T-helper 2 cell treated with Interferon-gamma antibody and Interleukin-4, amounts not matched to agents 100 ng/mL and 5 ng/mL, for 36 hours (primary cell): Measurements from ENCODE around the gene KIF2A. TPM values are rescaled to one million over a fixed set of nuclear protein-coding genes. Genes with fewer than 3 reads are reported as not detected.
"Not testable (repeated sequence)": the region's sequence is repeated elsewhere in the genome, so short reads cannot be mapped to it uniquely, and the experiment has no call there.

ENCODE experiments used
- intact Hi-C: fragments of 100-400 bp; cut with micrococcal nuclease; formaldehyde crosslinking; loops from one replicate; pipeline ENCODE4 v1.15.1; 2023
- total RNA-seq: library from RNA; stranded (reverse); gene quantifications from 2 replicates; pipeline ENCODE4 v1.2.3, GENCODE V29; 2022

The KIF2A gene
- total RNA-seq, 1 donor from 2014 or later, result 177 TPM

DNA sequence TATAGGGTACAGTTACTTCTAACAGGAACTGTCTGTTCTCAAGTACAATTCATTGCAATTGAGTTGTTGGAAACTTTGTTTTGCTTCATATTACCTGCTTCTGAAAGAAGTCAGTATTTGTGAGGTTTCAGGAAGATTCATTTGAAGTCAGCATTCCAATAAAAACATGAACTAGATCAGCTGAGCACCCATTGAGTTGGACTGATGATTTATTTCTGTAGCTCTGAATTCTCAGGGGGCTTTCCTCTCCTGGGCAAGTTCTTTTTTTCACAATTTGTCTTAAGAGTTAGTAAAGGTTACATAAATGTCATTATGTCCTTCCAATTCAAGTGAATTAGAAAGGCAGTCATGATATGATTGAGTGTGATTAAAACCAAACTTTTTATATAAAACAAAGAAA is 16.2 kb upstream of the KIF2A start:
- intact Hi-C loops, result loop anchor here (5.0 kb wide), 1 partner anchor 287 kb away; the partner anchor contains the start of gene LRRC70

DNA sequence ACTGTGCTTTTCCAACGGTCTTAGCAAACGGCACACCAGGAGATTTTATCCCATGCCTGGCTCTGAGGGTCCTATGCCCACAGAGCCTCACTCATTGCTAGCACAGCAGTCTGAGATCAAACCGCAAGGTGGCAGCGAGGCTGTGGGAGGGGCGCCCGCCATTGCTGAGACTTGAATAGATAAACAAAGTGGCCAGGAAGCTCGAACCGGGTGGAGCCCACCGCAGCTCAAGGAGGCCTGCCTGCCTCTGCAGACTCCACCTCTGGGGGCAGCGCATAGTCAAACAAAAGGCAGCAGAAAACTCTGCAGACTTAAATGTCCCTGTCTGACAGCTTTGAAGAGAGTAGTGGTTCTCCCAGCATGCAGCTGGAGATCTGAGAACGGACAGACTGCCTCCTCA is 14.2 kb upstream of the KIF2A start:
- intact Hi-C loops, result not testable (repeated sequence)

DNA sequence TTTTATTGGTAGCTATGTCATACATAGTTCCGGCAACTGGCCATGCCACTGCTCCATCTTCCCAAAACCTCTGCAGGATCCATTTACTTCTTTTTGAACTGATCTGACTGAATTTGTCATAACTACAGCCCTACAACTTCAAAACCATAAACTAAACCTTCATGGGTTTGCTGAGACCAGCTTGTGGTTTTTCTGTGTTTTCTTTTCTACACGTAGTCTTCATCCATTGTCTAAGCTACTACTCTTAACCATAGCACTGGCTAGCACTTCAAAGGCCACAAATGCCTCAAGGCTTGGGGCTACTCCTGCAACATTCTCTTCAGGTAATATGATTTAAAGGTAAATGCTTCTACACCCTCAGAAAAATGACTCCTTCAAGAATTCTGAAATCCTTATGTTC is 9.0 kb upstream of the KIF2A start:
- intact Hi-C loops, result loop anchor here (1.0 kb wide), 2 partner anchors 8 to 12 kb away; no protein-coding TSS in a partner anchor

DNA sequence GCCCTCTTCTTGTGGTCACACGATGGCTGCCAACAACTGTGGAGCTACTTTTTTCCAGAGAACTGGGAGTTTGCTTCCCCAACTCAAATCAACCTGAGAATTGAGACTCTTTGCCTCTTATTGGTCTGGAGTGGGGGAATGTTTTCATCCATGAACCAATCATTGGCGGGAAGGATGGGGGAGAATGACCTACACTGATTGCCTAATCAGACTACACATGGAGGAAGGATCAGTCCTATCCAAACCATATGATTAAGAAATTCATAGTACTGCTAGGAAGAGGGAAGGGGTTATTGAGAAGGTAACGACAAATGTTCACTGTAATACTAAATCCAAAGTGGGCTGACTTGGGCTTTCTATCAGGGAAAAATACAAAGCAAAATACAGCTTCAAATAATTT is 7.9 kb upstream of the KIF2A start:
- intact Hi-C loops, result no loop called here

DNA sequence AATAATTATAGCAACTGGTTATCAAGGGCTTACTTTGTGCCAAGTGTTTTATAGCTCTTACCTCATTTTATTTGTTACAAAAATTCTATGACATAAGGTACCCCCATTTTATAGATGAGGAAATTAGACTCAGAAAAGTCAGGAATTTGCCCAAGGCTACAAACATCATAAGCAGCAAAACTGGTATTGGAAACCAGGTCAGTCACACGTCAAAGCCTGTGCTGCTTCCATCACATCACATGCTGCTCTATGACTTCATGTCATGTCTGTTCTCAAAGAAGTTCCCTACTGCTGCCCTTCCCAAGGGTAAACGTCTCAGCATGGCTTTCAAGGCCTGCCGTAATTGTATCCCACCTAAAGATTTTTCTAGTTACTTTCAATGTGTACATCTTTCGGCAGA is 6.9 kb upstream of the KIF2A start:
- intact Hi-C loops, result no loop called here

DNA sequence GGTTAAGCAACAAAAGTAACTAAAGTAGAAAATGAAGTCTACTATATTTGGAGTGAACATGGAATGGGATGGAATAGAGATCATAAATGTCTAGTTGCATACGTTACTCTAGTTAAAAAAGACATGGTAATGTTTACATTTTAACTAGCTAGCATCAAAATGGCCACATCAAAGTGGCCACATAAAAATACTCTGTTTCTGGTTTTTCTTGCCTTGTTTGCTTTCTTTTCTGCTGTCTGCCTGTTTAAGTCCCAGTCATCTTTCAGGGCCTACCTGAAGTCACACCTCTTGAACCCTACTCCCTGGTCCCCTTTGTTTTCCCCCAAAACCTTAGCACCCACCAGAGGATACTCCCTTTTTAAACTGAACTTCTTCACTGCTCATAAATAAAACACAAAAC is 6.4 kb upstream of the KIF2A start:
- intact Hi-C loops, result no loop called here

DNA sequence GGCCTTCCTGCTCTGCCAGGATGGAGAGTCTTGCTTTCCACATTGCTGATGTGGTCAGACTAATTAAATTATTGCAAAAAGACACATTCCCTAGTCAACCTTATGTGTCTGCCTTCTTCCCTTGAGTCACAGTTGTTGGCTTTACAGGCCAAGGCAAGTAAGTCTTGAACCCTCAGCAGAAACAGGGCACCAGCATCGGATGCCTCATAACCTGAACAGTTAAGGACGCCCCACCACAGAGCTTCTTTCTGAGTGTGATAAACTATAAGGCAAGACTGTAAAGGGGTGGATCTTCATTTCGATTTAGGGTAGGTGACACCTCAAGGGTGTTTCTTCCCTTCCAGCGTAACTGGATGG is 670 bp upstream of the KIF2A start:
- intact Hi-C loops, result loop anchor here (1.0 to 5.0 kb wide), 5 partner anchors 8 to 973 kb away; partner anchors contain the start of gene ZSWIM6

DNA sequence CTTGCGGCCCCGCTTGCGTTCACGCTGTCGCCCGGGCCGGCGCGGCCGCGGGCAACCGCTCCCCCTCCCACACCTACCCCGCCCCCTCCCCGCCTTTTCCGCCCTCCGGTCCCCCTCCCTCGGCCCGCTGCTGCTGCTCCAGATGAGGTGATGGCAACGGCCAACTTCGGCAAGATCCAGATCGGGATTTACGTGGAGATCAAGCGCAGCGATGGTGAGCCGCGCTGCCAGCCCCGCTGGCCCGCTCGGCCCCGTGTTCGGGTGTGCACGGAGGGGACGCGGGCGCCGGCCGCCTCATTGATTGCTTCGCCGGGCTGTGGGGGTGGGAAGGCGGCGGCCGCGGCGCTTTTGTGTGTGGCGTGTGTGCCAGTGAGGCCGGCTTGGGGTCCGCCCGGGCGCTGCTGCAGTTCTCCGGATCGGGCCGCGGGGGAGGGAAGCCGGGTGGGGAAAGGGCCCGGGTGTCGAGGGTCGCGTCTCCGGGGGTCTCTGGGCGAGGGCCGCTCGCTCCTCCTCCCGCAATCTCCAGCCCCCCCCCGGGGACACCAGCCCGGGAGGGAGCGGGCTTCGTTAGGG is 403 bp downstream of the KIF2A start:
- intact Hi-C loops, result loop anchor here (1.0 to 5.0 kb wide), 8 partner anchors 36 to 974 kb away; partner anchors contain the start of genes DIMT1, IPO11 and ZSWIM6

DNA sequence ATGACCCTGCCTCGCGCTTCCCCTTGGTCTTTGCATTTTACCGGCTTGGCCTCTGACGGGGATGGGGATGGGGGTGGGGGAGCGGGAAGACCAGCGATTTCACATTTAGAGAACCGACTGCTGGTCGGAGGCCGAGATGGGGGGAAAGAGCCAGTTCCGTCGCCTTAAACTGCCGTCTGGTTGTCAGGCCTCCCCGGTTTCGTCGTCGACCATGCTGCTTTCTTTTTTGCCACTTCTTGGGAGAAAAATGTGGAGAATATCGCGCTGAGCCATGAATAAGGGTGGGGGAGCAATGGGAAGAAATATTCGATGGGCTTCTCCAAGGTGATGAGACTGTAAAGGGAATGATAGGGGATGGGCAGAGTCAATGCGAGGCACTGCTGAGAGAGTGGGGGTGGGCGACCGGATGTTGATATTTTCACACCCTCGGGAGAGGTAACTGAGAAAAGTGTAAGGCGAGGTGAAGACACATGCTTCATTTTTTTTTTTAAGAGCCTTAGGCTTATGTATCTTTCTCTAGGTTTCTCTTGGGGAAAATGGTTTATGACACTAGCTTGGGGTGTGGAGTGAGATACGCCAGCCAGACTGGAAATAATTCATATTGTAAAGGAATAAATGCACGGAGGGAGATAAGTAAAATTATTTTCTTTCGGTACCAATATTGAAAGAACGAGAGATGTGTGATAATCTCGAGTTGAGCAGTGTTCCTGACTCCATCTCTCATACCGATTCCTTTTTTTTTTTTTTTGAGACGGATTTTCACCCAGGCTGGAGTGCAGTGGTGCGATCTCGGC is 1.1 kb downstream of the KIF2A start:
- intact Hi-C loops, result loop anchor here (1.0 to 5.0 kb wide), 8 partner anchors 35 to 975 kb away; partner anchors contain the start of genes DIMT1, IPO11 and ZSWIM6

DNA sequence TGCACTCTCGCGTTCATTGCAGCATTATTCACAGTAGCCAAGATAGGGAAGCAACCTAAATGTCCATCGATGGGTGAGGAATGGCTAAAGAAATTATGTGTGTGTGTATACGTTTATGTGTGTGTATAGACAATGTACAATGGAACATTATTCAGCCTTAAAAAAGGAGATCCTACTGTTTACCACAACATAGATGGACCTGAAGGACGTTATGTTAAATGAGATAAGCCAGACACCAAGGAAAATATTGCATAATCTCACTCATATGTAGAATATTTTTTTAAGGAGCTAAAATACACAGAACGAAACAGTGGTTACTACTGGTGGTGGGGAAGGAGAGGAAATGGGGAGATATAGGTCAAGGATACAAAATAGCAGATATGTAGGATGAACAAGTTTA is 2.4 kb downstream of the KIF2A start:
- intact Hi-C loops, result loop anchor here (5.0 kb wide), 3 partner anchors 34 to 976 kb away; partner anchors contain the start of gene ZSWIM6

DNA sequence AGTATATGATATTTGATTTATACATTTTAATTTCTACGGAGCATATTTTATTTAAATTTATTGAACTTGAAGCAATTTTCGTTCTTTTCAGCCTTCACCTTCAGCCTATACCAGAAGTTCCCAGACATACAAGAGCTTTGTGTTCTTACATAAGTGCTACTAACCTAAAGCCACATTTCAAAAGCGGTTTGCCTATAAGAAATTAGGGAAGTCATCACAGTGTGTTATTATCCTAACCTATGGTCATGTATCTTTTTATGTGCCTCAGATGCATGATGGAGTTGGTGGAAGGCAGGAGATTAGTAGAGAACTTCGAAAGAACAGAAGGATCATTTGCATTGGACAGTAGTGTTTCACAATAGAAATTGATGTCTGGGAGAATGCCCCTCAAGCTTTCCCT is 3.1 kb downstream of the KIF2A start:
- intact Hi-C loops, result loop anchor here (5.0 kb wide), 3 partner anchors 33 to 977 kb away; partner anchors contain the start of gene ZSWIM6

DNA sequence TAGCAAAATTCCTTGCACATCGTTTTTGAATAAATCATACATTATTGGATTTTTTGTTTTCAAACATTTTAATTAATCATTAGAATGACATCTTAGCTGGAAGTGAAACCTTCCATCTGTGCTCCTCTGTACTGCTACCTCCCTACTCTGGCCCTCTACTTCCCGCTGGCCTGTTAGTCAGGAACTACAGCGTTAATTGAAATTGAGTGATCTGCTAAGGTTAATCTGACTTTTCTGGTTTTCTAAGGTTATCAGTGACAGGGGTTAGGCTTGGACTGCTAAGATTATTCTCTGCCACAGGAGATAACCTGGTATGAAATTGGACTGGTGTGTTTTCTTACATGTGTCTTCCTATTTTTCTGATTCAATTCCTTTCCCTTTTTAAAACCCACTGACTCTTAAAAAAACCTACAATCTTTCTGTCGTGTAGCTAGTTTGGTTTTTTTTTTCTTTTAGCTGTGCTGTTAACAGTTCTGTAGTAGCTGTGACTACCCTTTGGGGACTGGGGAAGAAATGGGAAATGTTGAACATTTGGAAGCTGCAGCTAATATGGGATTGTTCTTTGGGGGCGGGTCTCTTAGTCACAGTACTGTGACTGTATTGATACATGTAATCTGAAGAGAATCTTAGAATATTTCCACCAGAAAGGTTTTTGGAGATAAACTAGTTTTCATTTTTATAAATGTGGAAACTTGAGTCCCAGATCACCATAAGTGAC is 4.6 kb downstream of the KIF2A start:
- intact Hi-C loops, result no loop called here

DNA sequence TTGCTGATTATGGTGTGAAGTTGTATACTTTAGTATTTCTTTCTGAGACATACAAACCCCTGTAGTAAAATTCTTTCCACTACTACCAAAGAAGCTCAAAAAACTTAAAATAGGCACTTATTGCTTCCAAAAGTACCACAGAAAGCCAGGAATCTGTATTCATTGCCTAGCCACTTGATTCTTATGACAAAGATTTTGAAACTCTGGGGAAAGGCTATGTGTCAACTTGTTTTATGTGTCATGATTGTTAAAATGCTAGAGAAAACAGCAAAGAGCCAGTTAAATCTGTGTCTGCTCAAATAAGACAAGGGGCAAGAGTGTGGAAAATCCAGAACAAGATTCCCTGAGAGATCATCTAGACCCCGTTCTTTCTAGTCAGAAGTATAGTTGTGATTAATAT is 6.0 kb downstream of the KIF2A start:
- intact Hi-C loops, result no loop called here

DNA sequence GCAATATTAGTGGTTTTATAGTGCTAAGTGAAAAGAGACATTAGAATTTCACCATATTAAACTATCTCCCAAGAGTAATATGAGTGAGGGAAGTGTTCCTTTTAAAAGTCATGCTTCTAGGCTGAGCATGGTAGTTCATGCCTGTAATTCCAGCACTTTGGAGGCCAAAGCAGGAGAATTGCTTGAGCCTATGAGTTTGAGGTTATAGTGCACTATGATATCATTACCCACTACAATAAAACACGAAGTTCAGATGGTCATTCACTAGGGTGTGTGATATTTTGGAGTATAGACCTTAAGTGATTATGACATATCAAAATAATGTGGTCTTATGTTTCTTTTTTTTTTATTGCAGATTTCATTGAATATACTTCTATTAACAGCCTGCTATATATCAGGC is 6.7 kb downstream of the KIF2A start:
- intact Hi-C loops, result no loop called here

DNA sequence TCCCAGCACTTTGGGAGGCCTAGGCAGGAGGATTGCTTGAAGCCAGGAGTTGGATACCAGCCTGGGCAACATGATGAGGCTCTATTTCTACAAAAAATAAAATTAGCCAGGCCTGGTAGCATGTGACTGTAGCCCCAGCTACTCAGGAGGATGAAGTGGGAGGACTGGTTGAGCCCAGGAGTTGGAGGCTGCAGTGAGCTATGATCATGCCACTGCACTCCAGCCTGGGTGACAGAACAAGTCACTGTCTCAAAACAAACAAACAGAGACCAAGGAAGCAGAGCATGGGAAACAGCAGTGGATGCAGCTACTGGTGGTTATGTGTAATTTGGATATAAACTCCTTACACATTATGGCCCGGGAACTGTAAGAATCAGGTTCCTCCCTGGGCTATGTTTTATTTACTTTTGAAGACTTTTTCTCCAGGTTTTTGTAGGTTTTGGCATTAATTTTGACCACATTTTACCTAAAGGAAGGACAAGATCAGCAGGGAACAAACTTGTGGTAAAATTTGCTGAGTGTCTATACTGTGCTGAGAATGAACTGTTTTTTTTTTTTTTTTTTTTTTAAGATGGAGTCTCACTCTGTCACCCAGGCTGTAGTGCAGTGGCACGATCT is 8.3 kb downstream of the KIF2A start:
- intact Hi-C loops, result no loop called here

DNA sequence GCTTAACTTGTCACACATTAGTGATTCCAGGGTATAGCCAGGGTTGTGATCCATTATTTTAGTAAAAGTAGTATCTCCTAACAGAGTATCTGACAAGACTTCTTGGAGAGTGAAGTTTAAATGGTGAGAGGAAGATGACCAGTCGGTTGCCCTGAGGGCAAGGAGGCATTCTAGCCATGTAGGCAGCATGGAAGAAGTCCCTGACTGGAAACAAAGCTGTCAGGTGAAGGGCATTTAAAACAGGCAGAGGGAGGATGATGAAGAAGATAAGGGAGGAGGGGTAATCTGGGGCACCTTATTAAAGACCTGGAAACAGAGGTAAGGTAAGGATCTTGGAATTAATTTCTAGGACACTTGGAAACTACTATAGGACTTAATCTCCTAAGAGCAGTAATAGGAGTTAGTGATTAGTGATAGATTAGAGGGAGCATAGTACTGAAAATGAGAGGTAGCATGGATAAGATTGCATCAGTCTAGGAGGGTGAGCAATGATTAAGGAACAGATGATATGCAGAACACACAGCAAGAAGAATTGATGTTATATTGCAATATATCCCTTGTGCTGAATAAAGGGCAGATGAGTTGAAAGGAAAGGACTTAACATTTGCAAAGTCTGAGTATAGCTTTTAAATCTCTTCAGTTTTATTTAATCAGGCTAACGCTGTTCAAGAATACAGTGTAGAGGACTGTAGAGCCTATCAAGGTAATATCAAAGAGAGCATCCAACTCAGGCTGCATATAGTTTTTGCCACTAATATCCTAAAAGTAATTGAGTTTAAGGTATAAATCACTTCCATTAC is 9.6 kb downstream of the KIF2A start:
- intact Hi-C loops, result no loop called here

DNA sequence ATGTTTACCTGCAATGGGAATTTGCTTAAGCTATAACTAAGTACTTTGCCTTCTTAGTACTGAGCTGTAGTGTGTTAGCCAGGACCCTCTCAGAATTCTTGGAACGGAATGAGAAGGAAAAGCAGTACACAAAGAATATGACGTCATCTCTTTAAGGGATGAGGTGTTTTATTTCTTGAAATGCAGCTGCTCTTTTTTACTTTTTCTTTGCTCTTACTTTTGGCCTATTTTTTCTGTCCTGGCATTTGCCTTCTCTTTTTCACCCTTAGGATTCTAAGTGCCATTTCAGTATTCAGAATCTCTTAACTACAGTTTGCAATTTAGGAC is 10.1 kb downstream of the KIF2A start:
- intact Hi-C loops, result no loop called here

DNA sequence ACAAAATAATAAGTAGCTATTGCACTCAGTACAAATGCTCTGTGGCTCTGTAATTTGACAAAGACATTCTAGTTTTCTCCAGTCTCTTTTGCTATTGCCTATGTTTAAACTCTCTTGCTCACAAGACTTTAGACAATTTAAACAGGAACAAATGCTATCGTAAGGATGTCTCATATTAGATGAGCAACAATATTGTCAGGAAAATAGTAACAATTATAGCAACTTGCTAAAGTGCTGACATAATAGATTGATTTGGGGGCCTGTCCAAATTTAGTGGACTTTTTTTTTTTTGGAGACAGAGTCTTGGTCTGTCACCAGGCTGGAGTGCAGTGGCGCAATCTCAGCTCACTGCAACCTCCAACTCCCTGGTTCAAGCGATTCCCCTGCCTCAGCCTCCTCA is 11.8 kb downstream of the KIF2A start:
- intact Hi-C loops, result no loop called here

DNA sequence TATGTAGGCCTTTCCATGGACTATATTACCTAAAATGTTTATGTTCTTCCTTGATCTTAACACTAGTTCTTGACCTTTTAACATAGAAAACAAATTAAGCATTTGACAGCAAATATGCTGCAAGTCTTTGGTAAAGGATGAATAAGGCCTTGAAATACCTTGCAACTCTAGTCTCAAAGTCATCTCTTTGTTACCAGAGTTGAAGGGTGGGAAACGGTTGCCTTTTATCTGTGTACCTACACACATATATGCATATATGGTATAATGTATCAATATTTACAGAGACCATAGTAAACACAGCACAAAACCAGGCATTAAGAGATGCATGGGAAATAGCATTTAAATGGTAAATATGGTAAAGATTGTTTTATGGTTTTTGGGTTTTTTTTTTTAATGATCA is 16.5 kb downstream of the KIF2A start:
- intact Hi-C loops, result no loop called here

DNA sequence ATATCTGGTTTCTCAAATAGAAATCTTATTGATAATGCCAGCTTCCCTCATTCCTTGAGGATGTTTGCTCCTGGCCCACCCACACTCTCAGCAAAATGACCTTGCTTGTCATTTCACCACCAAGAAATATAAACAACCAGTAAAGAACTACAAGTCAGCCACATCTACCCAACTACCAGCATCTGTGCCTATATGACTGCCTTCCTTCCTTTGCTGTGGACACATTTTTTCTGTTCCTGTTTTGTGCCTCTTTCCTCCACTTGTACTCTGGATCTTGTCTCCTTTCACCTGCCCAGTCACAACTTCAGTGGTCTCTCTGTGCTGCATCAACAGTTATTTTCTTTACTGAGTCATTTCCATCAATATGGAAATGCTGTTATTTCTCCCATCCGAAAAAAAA is 20.3 kb downstream of the KIF2A start:
- intact Hi-C loops, result no loop called here

DNA sequence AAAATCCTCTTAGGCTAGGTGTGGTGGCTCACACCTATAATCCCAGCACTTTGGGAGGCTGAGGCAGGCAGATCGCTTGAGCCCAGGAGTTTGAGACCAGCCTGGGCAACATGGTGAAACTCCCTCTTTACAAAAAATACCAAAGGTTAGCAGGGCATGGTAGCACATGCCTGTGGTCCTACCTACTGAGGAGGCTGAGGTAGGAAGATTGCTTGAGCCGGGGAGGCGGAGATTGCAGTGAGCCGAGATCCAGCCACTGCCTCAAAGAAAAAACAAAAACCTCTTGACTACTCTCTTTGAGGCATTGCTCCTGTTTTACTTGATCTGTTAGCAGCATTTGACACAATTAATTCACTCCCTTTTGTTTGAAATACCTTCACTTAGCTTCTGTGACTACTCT is 20.7 kb downstream of the KIF2A start:
- intact Hi-C loops, result no loop called here
